HG03280 (cell line): ENCODE measurements around the gene MED12L.

ENCODE experiments used
- ATAC-seq: cut with Tn5 transposase; IDR thresholded peaks from one replicate; pipeline ENCODE4 v1.9.1; 2021; ENCODE audit warnings: mild to moderate bottlenecking, moderate library complexity; ENCODE audit not compliant: unreplicated experiment

Gene MED12L

DNA sequence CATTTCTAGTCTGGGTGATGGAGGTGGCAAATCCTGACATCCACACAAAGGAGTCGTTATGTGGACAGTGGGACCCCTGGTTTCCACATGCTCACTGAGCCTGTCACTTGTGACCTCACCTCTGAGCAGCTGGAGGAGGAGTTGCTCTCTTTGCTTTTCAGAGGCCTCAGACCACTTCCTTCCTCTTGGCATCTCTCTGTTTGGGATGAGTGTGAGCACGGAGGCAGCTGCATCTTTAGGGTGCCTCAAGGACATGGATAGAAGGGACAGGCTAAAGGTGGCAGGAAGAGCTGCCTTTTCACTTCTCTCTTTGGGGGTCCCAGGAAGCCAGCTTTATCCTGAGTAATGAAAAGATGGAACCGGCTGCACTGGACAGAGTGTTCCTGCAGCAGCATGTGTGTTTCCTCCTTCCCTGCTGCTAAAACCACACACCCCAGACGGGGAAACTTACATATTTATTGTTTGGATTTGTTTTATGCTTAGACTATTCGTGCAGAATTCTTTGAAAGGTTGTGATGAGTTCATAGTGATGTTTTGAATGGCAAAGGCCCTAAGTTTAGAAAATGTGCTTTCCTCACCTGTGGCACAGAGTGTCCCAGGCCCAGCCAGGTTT, 85.8 kb downstream of the MED12L start:
- no peak for ATAC-seq

DNA sequence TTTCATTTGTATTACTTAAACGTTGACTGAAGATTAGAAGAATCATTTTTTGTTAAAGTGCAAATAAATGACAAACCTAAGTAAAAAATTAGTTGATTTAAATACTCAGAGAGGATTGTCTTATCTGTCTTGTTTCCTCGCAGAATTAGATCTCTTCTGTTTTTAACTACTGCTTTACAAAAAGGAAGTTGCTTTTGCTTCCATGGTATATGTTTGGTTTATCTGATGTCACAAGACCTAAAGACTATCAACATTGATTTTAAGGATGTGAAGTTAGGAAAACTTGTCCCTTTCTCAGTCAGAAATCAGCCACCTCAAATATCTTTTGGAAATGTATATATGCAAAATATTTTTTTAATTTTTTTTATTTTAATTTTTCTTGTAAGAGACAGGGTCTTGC, 88.9 kb downstream of the MED12L start:
- ATAC-seq: no peak

DNA sequence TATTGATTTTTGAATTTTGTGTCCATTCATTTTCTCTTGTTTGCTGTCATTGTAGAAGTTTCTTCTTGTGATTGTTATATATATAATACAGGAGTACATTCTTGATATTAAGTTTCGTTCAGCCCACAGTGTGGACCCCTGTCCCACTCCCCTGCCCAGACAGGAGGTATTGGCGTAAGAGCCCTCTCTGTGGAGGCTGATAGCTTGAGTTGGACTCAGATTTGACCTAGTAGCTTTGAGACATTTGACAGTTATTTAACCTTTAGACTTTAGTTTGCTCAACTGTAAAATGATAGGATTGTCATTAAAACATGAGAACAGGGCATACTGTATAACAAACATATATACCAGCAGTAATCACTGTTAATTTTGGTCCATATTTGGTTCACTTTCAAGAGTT, 90.5 kb downstream of the MED12L start:
- ATAC-seq: no peak

DNA sequence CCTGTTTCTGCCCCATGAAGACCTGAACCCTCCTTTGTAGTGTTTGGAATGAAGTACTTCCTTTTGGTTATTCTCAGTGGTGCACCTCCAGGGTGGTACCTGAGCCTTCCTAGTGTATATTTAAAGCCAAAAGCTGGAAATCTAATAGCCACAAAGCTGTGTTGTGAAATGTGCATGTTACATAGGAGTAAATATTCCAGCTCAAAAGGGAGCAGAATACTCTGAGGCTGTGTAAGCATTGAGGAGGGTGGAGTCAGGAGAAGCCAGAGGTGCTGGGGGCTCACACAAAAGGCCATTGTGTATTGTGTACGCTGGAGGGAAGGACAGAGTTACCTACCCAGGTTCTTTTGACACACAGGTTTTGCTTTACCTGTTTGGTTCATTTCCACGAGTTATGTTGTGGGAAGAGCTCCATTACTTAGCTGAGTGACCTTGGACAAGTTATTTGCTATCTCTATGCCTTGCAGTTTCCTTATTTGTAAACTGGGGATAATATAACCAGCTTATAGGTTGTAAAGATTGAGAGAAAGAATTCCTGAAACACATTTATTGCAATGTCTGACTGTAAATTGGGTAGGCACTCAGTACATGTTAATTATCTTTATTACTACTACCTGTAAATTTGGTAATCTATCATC, 92.9 kb downstream of the MED12L start:
- no peak for ATAC-seq

DNA sequence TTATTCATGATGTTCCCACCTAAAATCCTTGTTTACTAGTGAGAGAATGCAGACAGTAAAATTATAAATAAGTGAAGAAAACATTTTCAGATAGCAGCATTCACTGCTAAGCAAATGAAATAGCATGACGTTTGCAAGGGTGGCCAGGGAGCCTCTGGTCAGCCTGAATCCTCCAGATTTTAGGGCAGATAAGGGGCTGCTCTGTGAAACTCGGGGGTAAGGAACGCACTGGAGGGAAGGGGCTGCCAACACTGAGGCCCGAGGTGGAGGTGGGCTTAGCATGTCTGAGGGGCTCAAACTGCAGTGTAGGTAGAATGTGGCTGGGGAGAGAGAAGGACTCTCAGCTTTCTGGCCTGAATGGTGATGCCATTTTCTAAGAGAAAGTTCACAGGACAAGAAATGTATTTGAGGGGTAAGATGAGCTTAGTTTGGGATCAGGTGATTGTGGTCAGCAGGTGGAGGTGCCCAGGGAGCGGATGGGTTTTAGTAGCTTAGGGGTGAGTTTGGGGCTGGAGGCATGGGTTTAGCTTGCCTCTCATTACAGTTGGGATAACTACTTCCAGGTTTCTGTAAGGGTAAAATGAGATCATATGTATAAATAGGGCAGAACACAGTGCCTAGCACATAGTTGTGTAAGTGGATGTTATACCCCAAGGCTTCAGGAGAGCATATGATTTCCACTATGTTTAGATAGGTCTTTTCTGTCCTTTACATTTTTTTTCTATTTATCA, 97.0 kb downstream of the MED12L start:
- ATAC-seq: no peak

DNA sequence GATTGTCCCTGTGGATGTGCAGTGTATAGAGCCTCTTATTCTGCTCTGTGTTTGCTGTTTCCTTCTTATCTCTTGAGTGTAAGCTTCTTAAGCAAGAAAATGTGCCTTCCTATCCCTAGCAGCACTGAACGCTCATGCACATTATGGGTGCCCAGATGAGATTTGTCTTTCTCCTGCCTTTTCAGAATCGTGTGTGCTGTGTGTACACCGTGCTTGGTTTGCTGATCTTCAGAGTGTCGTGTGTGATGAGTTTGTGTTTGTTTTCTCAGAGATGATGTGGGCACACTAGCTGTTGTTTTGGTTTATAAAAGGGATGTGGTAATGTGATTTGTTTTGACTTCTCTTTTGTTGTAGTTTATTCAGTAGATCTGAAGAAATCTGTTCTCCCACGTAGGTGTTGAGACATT, 97.8 kb downstream of the MED12L start:
- no peak for ATAC-seq

DNA sequence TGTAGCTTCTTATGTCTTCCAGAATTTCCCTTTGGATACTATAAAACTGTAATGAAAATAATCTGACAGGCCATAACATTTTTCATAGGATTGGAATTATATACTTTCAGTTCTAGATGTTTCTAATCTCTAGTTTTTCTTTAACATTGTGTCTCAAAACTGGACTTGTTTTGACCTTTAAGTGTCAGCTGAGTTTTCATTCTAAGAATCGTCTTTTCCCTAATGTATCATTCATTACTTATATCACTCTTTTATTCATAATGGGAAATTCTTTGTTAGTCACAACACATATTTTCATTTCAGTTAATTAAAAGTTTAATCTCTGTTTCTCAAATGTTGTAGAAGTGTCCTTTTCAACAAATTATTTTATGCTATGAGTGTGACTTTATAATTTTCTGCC, 105.6 kb downstream of the MED12L start:
- no peak for ATAC-seq

DNA sequence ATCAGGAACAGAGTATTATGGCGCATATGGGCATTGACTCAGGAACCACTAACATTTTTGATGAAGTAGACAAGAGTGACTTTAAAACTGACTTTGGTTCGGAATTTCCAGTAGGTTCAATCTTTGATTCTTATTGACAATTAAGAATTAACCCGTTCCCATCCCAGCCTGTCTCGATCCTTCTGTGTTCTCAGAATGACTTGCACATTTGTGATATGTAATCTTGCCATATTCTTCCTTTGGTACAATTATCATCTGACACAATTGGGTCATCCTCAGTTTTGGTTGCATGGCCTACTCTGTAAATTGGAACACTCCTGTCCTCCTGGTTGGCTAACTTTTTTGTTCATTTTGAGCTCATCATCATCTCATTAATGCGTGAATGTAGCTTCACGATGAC, 107.1 kb downstream of the MED12L start:
- ATAC-seq: no peak

DNA sequence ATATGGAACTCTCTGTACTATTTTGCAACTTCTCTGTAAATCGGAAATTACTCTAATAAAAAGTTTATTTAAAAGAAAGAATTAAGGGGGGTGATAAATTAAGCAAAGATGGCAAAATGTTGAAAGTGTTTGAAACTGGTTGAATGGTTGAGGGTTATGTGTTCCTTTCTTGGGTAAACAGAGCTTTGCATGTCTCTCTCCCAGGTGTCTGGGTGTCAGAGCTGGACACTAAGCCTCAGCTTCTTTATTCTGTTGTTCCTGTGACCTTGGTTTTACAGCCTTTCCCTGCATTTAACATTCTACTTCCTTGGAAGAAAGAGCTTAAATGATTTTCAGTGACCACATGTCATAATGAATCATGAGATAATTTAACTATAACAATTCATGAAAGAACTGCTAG, 110.4 kb downstream of the MED12L start:
- ATAC-seq: no peak

DNA sequence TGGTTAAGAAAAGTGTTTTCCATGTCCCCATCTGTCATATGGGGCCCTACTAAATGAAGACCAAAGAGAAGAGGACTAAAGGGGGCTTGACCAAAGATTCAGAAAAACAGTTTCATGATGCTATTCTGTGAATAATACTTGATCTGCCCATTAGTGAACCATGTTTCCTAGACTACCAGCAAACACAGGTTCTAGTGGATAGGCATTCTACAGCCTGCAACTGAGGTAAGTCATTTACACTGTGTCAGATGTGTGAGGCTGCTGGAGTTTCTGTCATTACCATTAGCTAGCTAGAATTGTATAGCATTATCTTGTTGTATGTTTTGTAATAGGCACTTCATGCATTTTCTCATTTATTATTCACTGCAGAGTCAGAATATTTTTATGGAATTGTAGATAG, 111.0 kb downstream of the MED12L start:
- no peak for ATAC-seq

DNA sequence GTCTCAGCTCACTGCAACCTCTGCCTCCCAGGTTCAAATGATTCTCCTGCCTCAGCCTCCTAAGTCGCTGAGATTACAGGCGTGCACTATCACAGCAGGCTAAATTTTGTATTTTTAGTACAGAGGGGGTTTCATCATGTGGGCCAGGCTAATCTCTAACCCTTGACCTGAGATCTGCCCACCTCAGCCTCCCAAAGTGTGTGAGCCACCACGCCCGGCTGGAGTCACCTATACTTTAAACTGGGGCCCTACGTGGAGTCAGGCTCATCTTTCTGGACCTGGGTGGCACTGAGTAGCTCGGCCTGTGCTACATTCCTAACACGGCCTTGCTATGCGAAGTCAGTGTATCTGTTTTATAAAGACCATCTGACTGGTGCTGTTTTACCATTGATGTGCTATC, 111.8 kb downstream of the MED12L start:
- no peak for ATAC-seq

DNA sequence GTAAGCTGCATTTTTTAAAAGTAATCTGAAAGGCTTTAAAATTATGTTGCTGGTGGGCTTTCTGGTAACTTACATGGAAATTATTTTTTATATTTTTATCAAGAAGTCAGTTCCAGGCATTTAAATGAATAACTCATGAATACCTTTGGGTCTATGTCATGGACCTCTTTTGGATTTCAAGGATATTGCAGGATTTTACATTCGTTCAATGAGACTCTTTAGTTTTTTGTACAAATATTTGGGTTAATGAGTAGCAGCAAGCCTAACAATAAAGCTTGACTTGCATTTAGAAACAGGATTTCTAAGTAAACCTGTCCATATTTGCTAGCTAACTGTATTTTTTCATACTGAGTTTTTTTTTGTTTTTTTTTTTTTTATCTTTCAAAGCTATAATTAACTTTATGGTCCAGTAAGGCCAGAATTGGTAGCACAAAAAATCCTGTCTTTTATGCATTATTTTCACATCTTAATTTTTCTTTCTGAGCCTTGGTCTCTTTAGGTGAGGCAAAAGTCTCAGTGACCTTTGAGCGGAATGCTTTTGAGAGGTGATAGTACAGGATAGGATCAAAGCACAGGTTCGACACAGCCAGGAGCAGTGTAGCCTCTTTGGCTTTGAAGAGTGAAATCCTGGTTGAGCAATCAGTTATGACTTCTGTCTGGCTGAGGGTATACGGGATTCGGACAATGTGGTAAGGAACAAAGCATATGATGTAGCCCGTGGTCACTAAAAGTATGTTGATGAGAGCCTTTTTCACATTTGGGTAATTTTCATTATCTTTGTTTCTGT, 112.7 kb downstream of the MED12L start:
- no peak for ATAC-seq

DNA sequence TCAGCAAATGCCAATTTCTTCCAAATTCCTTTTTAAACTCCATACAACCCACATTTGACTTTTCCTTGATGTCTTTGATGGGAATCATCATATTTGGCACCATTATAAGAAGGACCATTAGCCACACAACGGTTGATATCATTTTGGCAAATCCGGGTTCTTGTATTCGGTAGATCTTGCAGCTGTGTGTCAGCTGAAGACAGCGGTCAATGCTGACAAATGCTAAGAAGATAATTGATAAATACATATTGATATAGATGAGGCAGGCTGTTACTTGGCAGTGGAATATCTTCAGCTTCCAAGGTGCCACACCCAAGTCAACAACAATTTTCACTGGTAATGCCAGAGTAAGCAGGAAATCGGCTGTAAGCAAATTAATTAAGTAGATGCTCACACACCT, 113.4 kb downstream of the MED12L start:
- ATAC-seq: no peak

DNA sequence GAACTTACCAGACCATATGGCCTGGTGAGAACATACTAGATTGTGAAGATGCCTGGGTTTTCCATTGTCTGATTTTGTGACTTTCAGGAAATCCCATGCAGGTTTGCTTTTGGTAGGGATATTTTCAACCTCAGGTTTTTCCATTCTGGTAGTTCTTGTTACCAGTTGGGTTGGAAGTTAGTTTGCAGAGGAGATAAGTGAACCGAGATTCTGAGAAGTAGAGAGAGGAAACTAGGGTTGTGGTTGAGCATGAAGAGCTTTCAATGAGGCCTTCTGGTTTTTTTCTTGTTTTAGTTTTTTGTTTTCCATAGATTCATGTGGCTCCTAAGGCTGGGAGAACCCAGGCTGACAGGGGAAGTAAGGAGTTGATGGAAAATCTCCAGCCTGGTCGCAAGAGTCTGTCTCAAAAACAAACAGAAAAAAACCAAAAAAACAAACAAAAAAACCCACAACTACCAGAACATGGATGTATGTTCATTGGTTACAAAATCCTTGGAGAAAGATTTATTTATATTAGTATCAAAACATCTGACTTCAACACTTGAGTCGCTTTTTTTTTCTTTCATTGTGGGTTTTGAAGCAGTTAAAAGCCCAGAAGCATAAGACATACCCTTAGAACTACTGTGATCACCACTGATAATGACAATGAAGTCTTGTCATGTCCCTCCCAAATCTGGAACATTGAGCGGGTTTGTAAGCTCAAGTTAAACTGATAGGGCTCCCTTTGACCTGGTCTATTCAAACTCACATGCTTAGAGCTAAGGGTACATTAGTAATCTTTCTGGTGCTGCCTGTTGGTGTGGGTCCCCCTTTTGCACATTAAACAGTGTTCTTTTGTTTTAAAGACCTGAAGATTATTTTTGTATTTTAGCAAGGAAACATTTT, 114.3 kb downstream of the MED12L start:
- no peak for ATAC-seq

DNA sequence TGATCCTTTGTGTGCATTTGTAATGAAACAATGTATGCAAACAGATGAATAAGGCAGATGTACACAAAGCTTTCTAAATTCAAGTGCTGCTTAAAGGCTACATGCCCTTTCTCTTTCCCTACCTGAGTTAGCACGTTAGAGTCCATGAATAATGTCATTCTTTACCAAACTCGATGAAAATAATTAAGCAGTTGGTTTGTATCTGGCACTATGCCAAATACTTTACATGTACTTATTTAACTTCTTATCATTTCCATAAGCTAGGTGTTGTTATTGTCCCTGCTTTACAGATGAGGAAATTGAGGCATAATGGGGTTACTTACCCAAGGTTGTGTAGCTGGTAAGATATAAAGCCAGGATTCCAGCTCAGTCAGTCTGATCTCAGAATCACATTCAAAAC, 115.1 kb downstream of the MED12L start:
- no peak for ATAC-seq

DNA sequence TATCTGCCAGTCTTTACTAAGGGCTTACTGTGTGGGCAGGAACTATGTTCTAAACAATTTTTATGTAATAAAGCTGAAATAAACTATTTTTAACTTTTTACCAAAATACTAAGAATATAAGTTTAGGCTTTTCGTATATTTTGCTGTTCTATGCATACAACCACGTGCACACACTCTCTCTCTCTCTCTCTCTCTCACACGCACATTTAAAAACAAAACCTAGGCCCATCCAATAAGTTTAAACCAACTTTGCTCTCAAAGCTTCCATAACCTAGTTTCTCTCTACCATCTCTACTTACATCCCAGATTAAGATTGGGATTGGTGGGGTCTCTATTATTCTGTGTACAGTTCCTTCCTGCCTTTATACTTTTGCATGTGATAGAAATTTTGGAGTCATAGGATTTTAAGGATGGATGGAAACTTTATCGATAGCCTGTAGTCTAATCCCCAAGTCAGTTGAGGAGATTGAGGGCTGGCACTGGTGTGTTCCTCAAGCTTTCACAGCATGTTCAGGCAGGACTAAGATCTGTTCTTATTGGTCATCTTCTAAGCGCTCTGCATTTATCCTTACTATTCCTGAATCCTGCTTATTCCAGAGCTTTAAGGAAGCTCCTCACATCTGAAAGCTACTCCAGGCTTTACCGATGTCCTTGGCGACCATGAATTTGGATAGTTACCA, 115.7 kb downstream of the MED12L start:
- ATAC-seq: no peak

DNA sequence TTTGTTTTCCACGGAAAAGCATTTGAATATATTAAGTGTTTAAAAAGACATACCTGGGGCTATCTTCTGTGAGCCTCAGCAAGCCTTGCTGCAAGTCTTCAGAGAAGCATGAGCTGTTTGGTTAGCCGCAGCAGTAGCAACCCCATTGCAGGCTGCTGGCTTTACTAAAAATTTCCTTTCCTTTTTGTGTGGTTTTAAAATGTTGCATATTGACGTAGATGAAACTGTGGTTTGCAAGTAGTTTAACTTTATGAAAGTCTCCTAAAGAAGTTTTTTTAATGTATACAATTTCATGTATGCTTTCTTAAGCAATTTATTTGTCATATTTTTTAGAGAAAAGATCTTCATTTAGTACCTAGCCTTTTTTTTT, 117.6 kb downstream of the MED12L start, which contains the start of gene GPR171:
TSS of gene GPR171 (minus strand) at position 166 of the 370 bp plus-strand sequence. CDS start 3,830 bp downstream, outside the sequence.
- peak; percentile 89 for ATAC-seq

DNA sequence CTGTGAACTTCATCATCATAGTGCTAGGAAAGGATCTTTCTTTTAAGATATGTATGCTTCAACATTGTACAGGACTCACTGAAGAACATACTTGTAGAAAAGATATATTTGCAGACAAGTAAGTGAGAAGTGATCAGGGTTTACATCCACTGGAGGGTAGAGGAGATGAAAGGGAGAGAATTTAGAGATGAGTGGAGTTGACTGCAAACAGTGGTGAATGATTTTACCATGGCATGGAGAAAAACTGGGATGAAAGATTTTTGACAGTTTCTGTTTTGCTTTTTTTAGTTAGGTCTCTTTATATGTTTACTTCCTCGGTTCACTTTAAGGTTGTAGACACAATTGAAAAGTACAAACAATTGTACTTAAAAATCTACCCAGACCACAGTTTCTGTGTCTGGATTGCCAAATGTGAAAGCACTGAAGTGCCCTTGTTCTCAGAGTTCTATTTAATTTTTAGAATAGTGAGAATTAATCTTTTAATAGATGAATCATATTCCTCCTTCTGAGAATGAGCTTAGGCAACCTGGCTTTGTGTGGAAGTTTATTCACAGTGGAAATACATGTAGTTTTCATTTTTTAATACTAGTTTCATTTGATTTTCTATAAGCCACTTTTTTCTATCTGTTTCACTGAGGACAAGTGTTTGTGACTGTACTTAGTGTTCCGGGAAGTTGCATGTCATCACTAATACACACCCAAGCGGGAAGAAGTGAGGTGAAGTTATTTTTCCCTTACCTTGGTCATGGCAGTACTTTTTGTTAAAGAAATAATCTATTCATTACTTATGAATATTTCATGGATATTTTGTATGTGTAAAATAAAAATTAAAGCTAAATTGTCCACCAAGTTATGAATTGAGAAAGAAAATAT, 119.3 kb downstream of the MED12L start:
- ATAC-seq: no peak

DNA sequence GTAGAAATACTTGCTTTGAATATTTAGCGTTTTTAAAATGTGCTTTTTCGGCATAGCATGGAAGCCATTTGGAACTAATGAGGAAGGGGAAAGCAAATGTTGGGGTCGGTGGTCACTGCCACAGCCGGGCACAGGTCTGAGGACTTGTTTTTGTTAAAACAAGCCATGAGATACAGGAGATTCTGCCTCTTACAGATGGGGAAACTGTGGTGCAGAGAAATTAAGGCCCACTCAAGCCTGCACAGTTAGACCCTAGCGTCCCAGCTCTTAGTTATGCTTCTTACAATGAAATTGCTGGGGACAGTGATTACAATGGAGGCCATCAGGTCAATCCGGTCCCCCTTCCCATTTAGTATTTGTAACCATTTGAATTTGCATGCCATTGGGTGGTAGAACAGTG, 120.0 kb downstream of the MED12L start:
- no peak for ATAC-seq
